KG1 (cell line): ENCODE data around the gene AFG1L.
"Not testable (repeated sequence)": the region's sequence is repeated elsewhere in the genome, so short reads cannot be mapped to it uniquely, and the experiment has no call there.

Experiments
- DNase-seq: peaks from one replicate; lab custom pipeline; 2025; lab: John Stamatoyannopoulos, UW

AFG1L gene

DNA sequence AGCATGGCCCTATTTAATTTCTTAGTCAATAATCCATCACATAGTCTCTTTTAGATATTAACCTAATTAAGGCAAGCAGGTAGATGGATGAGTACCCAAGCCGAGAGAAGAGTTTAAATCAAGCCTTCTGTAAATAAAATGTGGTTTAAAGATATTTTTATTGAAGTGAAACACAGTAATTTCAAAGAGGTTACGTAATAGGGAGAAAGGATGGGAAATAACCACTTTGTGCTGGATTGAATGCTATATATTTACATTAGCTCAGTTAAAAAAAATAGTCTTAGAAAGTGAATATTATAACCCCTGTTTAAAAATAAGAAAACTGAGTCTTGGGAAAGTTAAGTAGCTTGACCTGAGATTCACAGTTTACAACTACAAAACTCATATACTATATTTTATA is 228.8 kb downstream of the AFG1L start:
- DNase-seq: no peak

DNA sequence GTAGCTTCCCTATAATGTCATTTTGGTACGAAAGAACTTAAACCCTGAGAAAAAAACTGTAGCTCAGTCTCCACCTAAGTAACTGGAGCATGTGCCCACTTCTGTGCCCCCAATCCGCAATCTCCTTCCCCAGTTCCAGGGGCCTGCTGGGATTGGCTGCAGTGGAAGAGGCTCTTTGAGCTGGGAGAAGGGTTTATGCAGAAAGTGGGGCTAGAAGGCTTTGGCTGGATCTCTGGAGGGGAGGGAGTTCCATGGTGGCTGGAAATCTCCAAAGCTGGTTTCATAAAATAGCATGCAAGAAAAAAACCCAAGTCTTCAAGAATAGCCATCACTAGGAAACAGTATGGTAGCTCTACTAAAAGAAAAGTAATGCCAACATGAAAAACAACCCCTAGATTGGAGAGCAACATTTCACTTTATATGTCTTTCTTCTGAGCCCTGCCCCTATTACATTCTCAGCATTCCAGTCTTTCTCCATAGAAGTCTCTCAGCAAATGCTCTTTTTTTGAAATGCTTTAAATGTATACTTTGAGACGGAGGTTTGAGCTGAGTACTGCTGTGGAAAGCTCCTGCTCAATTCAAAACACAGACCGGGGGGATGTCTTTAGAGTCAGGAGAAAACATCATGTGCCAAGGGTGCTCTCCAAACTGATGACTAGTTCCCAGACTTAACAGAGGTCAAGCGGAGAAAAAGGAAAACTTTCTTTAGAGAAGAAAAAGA is 229.8 kb downstream of the AFG1L start:
- no peak for DNase-seq

- no peak for DNase-seq
These were observed 231.9 kb downstream of the AFG1L start for GRCh38 chr6:108526739-108527174.

GRCh38 chr6:108528878-108529277 is 234.0 kb downstream of the AFG1L start:
- no peak for DNase-seq

DNA sequence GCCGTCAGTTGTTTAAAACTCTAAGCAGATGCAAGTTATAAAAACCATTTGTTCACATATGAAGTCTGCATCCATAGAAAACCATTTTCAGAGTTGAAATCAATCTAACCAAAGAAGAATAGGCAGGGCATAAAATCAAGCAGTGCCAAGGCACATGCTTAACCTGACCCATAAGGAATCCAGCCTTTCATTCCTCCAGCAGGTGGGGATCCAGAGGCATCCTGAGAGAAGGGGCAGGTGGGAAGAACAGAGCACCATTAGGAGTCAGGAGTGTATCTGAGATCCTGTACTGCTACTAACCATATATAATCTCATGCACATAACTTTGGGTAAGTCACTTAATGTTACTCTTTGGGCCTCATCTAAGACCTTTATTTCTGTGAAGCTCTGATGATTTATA is 236.5 kb downstream of the AFG1L start:
- DNase-seq: no peak

DNA sequence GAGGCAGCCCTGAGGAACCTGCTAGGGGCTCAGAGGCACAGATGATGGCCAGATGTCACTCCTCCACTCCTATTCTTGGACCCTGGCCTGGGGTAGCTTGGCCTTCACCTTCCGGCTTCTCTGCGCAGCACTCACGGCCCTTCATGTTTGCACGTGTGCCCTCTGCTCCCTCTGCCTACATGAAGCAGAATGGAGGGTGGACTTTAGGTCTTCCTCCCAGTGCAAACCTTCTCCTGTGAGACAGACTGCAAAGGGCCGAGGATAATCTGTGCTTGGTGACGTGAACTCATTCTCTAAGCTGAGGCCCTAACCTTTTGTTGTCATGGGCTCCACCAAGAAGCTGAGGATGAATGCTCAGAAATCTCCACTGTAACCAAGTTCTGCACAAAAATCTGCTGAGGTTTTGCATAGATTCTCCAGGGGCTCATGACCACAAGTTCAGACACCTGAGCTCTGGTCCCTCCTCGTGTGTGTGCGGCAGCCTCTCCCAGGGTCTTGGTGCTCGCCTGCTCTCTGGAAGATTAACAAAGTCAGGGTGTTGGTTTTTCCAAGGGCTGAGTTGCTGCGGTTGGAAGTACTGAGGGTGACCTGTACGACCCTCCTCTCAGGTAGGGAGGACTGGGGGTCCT is 240.4 kb downstream of the AFG1L start:
- no peak for DNase-seq

DNA sequence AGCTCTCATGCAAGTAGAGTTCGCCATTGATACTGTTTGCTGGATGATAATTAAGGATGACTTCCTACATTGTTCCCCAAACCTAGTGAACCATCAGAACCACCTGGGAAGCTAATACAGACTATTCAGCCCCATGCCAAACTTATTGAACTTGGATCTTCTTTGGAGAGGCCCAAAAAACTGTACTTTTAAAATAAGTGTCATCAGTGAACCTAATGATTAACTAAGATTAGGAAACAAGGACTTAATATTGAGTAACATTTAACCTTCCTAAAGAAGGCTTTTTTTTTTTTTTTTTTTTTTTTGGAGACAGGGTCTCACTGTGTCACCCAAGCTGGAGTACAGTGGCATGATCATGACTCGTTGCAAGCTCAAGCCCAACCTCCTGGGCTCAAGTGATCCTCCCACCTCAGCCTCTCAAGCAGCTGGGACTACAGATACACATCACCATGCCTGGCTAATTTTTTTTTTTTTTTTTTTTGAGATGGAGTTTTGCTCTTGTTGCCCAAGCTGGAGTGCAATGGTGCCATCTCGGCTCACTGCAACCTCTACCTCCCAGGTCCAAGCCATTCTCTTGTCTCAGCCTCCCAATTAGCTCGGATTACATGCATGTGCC is 241.2 kb downstream of the AFG1L start:
- DNase-seq: not testable (repeated sequence)

DNA sequence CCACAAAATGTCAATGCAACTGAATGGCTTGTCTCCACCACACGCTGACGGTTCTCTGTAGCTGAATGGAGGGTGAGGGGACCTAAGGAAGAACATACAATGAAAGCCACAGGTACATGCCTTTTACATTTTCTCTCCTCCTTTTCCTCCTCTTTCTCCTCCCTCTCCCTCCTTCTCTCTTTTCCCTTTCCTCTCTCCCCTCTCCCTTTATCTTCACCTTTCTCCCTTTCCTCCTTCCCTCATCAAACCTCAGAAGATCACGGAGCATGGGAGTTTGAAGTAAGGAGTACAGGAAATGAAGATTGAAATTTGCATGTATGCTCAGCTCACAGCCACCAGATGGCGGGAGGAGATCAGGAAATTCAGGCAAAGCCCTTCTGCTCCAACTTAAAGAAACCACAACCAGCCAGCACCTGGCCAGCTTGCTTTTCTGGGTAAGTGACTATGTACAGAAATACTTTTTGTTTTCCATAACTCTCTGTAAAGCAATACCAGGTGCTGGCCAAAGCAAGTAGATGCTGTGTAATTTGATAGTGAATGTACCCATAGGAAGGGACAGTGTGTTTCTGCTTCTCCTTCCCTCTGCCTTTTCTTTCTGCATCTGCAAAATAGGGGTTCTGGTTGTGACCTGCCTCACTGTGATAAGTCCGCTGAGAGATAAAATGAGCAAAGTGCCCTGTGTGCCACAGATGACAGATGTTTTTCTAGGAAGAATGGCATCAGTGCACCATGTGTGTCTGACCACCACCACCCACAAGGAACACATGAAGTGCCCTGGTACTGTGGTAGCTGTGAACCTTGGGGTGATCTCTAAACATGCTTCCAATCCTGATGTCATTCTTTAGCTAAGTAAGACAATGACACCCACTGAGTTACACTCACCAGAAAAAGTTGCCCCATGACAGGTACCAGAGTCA is 247.2 kb downstream of the AFG1L start:
- peak; percentile 47 for DNase-seq

DNA sequence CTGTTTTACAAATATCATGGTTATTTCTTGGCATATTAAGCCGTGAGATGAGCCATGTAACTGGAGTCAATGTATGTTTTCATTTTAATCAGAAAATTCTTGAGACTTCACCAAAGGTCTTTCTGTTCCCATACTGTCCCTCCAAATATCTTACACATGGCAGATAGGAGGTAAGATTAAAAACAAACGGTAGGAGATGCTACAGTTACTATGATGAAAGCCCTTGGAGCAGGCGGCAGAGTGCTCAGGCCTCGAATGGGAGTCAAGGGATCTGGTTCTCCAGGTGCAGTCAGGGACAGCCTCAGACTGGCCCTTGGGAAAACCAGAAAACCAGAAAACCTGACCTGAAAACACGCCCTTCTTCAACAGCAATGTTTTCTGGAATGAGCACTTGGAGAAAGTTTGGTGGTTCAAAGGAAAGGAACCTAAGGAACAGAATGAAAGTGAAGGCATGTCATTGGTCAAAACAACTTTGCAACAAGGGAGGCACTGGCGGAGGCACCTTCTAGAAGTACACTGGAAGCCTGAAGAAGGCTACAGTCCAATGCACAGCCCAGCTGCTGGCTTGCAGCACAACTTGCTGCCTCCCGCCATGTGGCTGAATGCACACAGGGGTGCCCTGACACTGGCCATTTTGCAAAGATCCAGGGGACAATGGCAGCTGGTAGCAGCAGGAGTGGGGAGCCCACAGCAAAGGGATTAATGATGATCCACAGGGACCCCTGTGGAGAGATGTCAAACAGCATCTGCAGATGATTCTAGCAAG is 248.5 kb downstream of the AFG1L start:
- no peak for DNase-seq

GRCh38 chr6:108544606-108545005 is 249.8 kb downstream of the AFG1L start:
- DNase-seq: no peak

DNA sequence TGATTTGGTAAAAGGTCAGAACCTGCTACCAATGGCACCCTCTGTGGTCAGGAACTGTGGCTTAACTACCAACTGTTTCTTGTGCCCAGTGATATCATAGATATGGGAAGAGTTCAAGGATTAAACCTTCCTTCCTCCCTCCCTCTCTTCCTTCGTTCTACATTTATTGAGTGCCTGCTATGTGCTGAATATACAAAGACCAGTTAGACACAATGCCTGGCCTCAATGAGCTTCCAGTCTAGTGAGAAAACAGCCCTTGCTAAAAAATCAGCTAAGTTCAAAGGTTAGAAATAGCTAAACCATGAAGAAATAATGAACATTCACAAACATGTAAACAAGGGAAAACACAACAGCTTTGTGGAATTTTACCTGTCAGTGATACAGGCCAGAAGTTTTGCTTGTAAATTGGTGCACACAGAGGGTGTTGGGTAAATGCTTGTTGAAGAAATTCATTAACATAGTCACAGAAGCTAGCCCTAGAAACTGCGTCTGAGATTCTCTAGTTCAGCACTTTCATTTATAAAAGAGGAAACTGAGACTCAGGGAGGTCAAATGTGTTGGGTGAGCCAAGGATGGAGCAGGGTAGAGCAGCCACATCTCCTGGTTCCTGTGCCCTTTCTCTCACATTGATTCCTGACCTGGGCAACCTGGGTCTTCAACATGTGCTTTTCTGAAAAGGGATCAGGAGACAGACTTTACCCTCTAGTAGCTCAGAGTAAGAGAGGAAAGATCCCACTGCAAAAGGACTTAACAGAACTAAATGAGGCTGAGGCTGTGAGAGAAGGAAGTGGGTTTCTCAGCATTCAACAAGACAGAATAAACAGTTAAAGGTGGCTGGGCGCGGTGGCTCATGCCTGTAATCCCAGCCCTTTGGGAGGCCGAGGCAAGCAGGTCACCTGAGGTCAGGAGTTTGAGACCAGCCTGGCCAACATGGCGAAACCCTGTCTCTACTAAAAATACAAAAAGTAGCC is 251.5 kb downstream of the AFG1L start:
- DNase-seq: no peak

- DNase-seq: no peak
These were observed 254.4 kb downstream of the AFG1L start for GRCh38 chr6:108549241-108549640.

- no peak for DNase-seq
These were observed 254.9 kb downstream of the AFG1L start for GRCh38 chr6:108549741-108550140.

DNA sequence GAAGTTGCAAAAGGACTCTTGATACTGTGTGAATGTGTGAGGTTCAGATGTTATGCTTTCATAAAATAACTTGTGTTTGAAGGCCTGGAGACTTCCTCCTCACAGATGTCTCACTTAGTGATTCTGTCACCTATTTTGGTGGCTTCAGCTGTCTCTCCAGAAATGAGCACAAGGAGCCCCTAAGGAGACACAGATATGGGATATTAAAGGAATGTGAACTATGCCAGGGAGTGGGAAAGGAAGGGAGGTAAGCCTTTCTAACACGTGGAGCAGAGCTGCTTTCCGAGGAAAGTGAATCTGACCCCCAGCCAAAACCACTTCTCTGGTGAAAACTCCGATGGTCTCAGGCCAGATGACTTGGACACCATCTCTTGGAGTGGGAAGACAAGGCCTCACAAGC is 255.4 kb downstream of the AFG1L start:
- DNase-seq: no peak

- DNase-seq: no peak
These were observed 260.7 kb downstream of the AFG1L start for GRCh38 chr6:108555399-108556052.

DNA sequence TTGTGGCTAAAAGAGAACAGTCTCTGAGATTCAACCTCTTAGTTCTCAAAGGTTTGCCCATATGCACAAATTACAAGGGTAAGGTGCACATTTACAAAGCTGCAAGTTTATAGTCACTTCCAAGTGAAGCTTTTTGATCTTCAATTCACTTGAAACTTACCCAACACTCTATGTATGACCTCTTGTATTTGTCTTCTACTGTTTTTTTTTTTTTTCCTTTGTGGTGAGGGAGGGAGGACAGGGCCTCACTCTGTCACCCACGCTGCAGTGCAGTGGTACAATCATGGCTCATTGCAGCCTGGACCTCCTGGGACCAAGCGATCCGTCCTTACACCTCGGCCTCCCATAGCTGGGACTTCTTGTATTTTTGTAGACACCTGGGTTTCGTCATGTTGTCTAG is 261.4 kb downstream of the AFG1L start:
- no peak for DNase-seq

GRCh38 chr6:108556866-108557493 is 262.1 kb downstream of the AFG1L start:
- no peak for DNase-seq

DNA sequence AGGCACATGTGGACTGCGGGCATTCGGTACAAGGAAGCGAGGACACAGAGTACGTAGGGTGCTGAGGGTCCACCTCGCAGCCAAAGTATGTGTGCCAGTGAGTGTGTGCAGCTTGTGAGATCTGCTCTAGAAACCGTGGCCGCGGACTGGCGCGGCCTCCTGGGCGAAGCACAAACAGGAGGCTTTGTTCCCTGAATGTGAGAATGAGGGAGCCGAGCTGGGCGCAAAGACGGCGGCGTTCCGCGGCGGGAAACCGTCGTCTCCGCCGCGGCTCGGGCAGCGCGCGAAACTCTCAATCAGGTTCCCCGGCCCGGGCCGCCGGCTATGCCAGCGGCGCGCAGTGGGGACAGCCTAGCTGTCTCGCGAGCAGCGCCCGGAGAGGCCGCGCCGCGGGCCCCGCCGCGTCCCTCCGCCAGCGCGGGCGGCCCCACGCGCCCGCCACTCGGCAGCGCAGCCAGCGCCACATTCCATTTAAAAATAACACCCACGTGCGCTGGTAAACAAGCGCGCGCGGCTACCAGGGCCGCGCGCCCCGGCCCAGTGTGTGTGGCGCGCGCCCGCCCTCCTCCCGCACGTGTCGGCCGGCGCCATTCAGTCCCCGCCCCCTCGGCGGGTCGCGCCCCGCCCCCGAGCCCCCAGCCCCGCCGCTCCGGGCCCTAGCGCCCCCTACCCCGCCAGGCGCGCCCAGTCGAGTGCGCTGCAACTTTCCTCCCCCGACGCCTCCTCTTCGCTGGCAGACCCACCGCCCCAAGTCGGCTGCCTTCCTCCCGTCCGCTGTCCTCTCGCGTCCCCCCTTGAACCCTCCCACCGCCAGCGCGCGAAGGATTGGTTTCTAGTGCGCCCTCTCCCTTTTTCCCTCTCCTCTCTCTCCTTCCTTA is 262.9 kb downstream of the AFG1L start:
- DNase-seq: peak; percentile 60
